GM19238 (cell line): Measurements from ENCODE around the gene EIF4E1B.

ENCODE experiments used
- DNase-seq: peaks from one replicate; pipeline ENCODE4 v3.0.0; 2011; ENCODE audit warnings: low spot score; ENCODE audit not compliant: insufficient read length

Gene EIF4E1B

DNA sequence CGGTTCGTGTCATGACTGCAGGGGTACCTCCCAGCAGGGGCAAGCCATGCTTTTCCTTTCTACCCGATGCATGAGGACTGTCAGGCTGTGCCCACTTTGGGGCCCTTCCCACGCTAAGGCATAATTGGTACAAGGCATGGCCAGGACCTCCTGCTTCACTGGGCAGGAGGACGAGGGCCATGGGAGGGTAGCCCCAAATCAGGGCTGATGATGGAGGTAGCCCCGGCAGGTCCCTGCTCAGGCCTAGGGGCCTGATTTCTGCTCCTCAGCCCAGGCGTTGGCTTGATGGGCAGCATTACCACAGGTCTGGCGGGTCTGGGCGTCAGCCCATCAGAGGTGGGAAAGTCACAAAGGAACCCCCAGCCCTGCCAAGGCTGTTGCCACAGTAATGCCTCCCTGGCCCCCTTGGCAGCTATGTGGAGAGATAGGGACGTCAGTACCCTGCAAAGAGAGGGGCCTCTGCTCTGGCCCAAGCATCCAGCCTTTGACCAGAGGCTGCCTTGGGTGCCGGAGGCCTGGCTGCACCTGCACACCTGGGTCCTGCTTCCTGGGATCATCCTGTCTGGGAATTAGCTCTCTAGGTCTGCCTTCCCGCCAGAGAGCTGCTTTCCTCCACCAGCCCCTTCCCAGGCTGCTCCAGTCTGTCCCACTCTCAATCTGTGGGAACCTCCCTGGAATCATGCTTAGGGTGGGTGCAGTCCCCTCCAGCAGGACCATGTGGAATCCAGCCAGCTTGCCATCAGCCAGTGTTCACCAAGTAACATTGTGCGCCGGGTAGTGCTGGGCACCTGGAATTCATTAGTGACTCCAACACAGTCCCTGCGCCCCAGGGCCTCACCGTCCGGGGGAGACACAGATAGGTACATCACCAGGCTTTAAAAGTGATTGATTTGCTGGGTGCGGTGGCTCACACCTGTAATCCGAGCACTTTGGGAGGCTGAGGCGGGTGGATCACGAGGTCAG is 32.2 kb downstream of the EIF4E1B start:
- no peak for DNase-seq

GRCh38 chr5:176663566-176663965 is 33.1 kb downstream of the EIF4E1B start:
- DNase-seq, result no peak

- no peak for DNase-seq
Measured at GRCh38 chr5:176664479-176664878, 34.0 kb downstream of the EIF4E1B start.

- DNase-seq, result no peak
Measured at GRCh38 chr5:176664886-176665285, 34.4 kb downstream of the EIF4E1B start.

- DNase-seq, result no peak
Measured at GRCh38 chr5:176665517-176665916, 35.0 kb downstream of the EIF4E1B start.

- no peak for DNase-seq
Measured at GRCh38 chr5:176667637-176668036, 37.2 kb downstream of the EIF4E1B start.

DNA sequence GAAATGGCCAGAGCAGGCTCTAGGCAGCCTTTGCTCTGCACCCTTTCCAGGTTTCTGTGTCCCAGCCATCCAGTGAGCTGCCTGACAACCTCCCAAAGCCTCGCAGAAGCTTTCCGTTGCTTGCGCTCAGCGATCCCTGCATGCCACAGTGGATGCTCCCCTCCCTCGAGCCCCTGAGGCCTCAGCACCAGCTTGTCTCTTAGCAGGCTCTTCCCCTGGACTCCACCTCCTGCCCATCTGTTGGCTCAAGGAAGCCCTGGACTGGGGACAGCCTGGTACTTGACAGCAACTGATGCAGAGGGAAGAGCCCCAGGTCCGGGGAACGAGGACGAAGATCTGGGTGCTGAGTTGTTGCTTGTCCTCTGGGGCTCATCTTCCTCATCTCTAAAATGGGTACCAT is 40.0 kb downstream of the EIF4E1B start:
- DNase-seq, result no peak

GRCh38 chr5:176671399-176671798 is 40.9 kb downstream of the EIF4E1B start:
- DNase-seq, result no peak

GRCh38 chr5:176671890-176672747 is 41.6 kb downstream of the EIF4E1B start:
- no peak for DNase-seq

- DNase-seq, result no peak
Measured at GRCh38 chr5:176673651-176674583, 43.4 kb downstream of the EIF4E1B start.

GRCh38 chr5:176674799-176675198 is 44.3 kb downstream of the EIF4E1B start:
- DNase-seq, result no peak

DNA sequence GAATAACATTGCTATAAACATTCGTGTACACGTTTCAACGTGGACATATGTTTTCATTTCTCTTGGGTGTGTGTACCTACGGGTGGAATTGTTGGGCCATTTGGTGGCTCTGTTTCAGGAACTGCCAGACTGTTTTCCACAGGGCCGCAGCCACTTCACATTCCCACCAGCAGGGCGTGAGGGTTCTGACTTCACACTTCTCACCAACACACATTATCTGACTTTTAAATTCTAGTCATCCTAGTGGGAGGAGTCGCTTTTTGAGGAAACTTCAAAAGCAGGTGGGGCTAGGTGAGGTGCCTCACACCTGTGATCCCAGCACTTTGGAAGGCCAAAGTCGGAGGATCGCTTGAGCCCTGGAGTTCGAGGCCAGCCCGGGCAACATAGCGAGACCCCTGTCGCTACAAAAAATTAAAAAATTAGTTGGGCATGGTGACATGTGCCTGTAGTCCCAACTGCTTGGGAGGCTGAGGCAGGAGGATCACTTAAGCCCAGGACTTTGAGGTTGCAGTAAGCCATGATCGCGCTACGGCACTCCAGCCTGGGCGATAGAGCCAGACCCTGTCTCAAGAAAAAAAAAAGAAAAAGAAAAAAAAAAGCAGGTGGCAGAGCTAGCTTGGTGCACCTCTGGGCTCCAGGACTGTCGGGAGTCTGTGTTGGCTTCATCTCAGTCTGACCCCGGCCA is 45.3 kb downstream of the EIF4E1B start:
- no peak for DNase-seq

- peak; percentile 75 for DNase-seq
Measured at GRCh38 chr5:176676361-176676824, 45.9 kb downstream of the EIF4E1B start.

- DNase-seq, result no peak
Measured at GRCh38 chr5:176677209-176677939, 46.9 kb downstream of the EIF4E1B start.

DNA sequence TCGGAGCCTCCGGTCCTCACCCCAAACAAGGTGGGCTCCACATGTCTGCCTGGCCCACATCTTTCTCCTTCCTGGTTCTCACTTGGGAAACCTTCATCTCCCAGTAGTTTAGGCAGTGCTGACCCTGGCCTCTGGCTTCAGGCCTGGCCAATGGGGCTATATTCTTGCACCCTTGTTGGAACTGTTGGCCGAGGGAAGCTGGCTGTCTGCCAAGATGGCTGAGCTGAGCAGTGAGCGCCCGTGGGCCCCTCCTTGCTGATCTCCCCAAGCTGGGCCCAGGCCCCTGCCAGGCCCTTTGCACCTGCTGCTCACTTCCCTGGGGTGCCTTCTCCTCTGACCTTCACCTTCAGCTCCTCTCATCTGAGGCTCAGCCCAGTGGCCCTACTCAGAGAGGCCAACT is 48.1 kb downstream of the EIF4E1B start:
- DNase-seq, result no peak

GRCh38 chr5:176679365-176680225 is 49.1 kb downstream of the EIF4E1B start:
- no peak for DNase-seq

DNA sequence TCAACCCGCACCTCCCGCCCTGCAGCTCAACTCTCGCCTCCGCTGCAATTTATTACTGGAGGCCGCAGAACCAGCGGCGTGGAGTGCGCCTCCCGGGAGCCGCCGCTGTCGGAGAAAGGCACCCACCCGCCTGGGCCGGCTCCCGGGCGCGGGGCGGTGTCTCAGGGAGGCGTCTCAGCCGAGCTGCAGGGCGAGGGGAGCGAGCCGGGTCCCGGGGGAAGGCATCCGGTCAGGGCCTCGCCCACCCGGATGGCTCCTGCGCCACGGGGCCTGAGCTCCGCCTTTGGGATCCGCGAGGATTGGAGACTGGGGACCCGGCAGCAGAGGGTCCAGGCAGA is 49.7 kb downstream of the EIF4E1B start:
- no peak for DNase-seq

DNA sequence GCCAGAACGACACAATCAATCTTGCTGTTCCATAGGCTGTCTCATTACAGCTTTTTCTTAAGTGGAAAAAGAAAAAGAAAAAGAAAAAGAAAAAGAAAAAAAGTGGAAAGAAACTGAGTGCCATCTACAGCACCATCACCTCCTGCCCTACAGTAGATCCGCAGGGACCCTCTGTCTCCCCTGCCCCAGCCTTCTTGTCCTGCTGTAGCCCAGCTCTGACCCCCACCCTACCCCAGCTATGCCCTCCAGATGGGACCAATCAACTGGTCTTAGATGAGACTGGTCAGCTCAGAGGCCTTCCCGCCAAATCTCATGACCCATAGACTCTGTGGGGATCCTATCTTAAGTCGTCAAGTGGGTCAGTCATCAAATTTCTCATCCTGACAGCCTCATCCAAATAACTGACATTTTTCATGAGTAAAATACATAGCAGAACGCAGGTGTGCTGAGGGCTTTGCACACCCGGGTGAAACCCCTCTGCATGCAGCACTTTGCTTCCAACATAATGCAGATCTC is 51.6 kb downstream of the EIF4E1B start:
- no peak for DNase-seq

- DNase-seq, result no peak
Measured at GRCh38 chr5:176685010-176685409, 54.5 kb downstream of the EIF4E1B start.
